ENCODE measurements around the gene HOOK2. TPM values are rescaled to one million over a fixed set of nuclear protein-coding genes. Genes with fewer than 3 reads are reported as not detected.

The HOOK2 gene
- total and polyA plus RNA-seq, 2 of the 13 experiments (the other 11 are each of a cell fraction or from before 2014, with no cell fraction given) = 9.2 to 12.9 TPM

- TF ChIP-seq ZNF407 (CRISPR knock-in tag; IDR thresholded peaks at IDR 0.05; ENCODE audit: not compliant biosample characterization) = no peak
- TF ChIP-seq ZBTB38 (CRISPR knock-in tag; IDR thresholded peaks at IDR 0.05) = peak; percentile 62; the same call in 1 of the 2 replicates
- TF ChIP-seq, protein P1, sequence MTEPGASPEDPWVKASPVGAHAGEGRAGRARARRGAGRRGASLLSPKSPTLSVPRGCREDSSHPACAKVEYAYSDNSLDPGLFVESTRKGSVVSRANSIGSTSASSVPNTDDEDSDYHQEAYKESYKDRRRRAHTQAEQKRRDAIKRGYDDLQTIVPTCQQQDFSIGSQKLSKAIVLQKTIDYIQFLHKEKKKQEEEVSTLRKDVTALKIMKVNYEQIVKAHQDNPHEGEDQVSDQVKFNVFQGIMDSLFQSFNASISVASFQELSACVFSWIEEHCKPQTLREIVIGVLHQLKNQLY (CRISPR knock-in tag; IDR thresholded peaks at IDR 0.05) = no peak
- peak; percentile 58; the same call in 1 of the 2 replicates for TF ChIP-seq ZNF256 (CRISPR knock-in tag; conservative IDR thresholded peaks at IDR 0.05)
- no peak for TF ChIP-seq ATRX (CRISPR knock-in tag; IDR thresholded peaks at IDR 0.05; ENCODE audit: borderline replicate concordance)
- peak; percentile 77 for TF ChIP-seq ZNF746 (CRISPR knock-in tag; IDR thresholded peaks at IDR 0.05)
- TF ChIP-seq CC2D1A (CRISPR knock-in tag; IDR thresholded peaks at IDR 0.05) = 0 out of 2 replicates have a peak, but pooled peaks have one; percentile 26
- 0 out of 2 replicates have a peak, but pooled peaks have one; percentile 64 for TF ChIP-seq ZFP36L1 (CRISPR knock-in tag; IDR thresholded peaks at IDR 0.05)
- peak; percentile 46; the same call in 1 of the 2 replicates for TF ChIP-seq ZMYM4 (CRISPR knock-in tag; IDR thresholded peaks at IDR 0.05)
- TF ChIP-seq, protein P2, sequence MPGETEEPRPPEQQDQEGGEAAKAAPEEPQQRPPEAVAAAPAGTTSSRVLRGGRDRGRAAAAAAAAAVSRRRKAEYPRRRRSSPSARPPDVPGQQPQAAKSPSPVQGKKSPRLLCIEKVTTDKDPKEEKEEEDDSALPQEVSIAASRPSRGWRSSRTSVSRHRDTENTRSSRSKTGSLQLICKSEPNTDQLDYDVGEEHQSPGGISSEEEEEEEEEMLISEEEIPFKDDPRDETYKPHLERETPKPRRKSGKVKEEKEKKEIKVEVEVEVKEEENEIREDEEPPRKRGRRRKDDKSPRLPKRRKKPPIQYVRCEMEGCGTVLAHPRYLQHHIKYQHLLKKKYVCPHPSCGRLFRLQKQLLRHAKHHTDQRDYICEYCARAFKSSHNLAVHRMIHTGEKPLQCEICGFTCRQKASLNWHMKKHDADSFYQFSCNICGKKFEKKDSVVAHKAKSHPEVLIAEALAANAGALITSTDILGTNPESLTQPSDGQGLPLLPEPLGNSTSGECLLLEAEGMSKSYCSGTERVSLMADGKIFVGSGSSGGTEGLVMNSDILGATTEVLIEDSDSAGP (CRISPR knock-in tag; IDR thresholded peaks at IDR 0.05; ENCODE audit: borderline replicate concordance) = peak; percentile 79
- no peak for TF ChIP-seq PRPF4 (IDR thresholded peaks at IDR 0.05; ENCODE audit: low read depth, low read length, poor library complexity, severe bottlenecking)
- no peak for TF ChIP-seq MYNN (CRISPR knock-in tag; IDR thresholded peaks at IDR 0.05; ENCODE audit: low read depth)
- TF ChIP-seq PLRG1 (conservative IDR thresholded peaks at IDR 0.05) = no peak
- TF ChIP-seq THRA (CRISPR knock-in tag; IDR thresholded peaks at IDR 0.05; ENCODE audit: borderline replicate concordance) = 0 out of 2 replicates have a peak, but pooled peaks have one; percentile 43
- TF ChIP-seq ZNF335 (CRISPR knock-in tag; IDR thresholded peaks at IDR 0.05) = no peak
- TF ChIP-seq SOX13 (IDR thresholded peaks at IDR 0.05) = no peak
- peak in 1 of 2 experiments; percentile 8; a peak in 1 of 4 replicates for TF ChIP-seq SOX13 (CRISPR knock-in tag; conservative IDR thresholded peaks at IDR 0.05 in 1 of 2, IDR thresholded peaks at IDR 0.05 in 1 of 2)
These were observed 16.9 kb upstream of the HOOK2 start (continued) for GRCh38 chr19:12792051-12792852.

All from HepG2 (cell line).